OCI-LY3 (cell line): ENCODE measurements around the gene RFX3.

Source experiments
- H2AFZ ChIP-seq: fragments of 200-600, 300-600 bp; shearing (Covaris generic); 2 replicates; pipeline ENCODE4 v1.6.0; 2014; ENCODE audit warnings: antibody characterized with exemption, low read depth, low read length
- H3K27ac ChIP-seq: fragments of 200-600, 300-600 bp; sonication (generic); 2 replicates; pipeline ENCODE4 v1.5.1; 2014; ENCODE audit warnings: mild to moderate bottlenecking, low read length, moderate library complexity, mixed read lengths
- H3K27me3 ChIP-seq: fragments of 200-600, 300-600 bp; sonication (generic); 2 replicates; pipeline ENCODE4 v1.6.1; 2014; ENCODE audit warnings: low read depth, low read length, mixed read lengths
- H3K36me3 ChIP-seq: fragments of 200-600, 300-600 bp; sonication (generic); replicated peaks from 2 replicates; pipeline ENCODE3; 2014; ENCODE audit warnings: low read depth, low read length, mixed read lengths
- H3K4me1 ChIP-seq: fragments of 300-600, 200-600 bp; sonication (generic); 2 replicates; pipeline ENCODE4 v1.6.1; 2014; ENCODE audit warnings: low read length, mixed read lengths
- H3K4me2 ChIP-seq: fragments of 200-600, 300-600 bp; sonication (generic); 2 replicates; pipeline ENCODE4 v1.6.1; 2014; ENCODE audit warnings: low read length, mixed read lengths
- H3K4me3 ChIP-seq: fragments of 300-600, 200-600 bp; sonication (generic); 2 replicates; pipeline ENCODE4 v1.5.1; 2014; ENCODE audit warnings: antibody characterized with exemption, mild to moderate bottlenecking, low read length, moderate library complexity
- H3K79me2 ChIP-seq: fragments of 300-600, 200-600 bp; shearing (Covaris generic); 2 replicates; pipeline ENCODE4 v1.6.1; 2014; ENCODE audit warnings: mild to moderate bottlenecking, low read length, mixed read lengths
- H3K9ac ChIP-seq: fragments of 300-600, 200-600 bp; shearing (Covaris generic); 2 replicates; pipeline ENCODE4 v1.6.0; 2014; ENCODE audit warnings: mild to moderate bottlenecking, low read length, moderate library complexity
- H3K9me3 ChIP-seq: fragments of 200-600, 300-600 bp; shearing (Covaris generic); 2 replicates; pipeline ENCODE4 v1.6.1; 2014; ENCODE audit warnings: low read length, mixed read lengths; ENCODE audit not compliant: insufficient read depth
- H4K20me1 ChIP-seq: fragments of 200-600, 300-600 bp; sonication (generic); 2 replicates; pipeline ENCODE4 v1.6.1; 2016; ENCODE audit warnings: low read length, mixed read lengths; ENCODE audit not compliant: insufficient read depth
- CTCF ChIP-seq: fragments of 200-600, 300-600 bp; sonication (generic); IDR thresholded peaks from 2 replicates; pipeline ENCODE4 v1.5.1; 2014; ENCODE audit warnings: antibody characterized with exemption, low read length, low read depth
- EZH2phosphoT487 ChIP-seq: fragments of 200-600 bp; shearing (Covaris generic); IDR thresholded peaks from 2 replicates; pipeline ENCODE4 v1.6.1; 2018; ENCODE audit warnings: antibody characterized with exemption, mixed run types, low read depth

The RFX3 gene

GRCh38 chr9:3337515-3338225 is 188.1 kb downstream of the RFX3 start:
- no peak overlapping the region for H3K9ac ChIP-seq
- no peaks in the 10 kb centered on the region for H3K36me3 ChIP-seq
- no peaks in the 10 kb centered on the region for H3K79me2 ChIP-seq
- TF ChIP-seq CTCF = no peak
- no peak overlapping the region for H2AFZ ChIP-seq
- H3K4me2 ChIP-seq = no peak overlapping the region
- H3K27me3 ChIP-seq = no peaks in the 10 kb centered on the region
- H3K4me1 ChIP-seq = no peaks in the 10 kb centered on the region
- H3K9me3 ChIP-seq = no peaks in the 10 kb centered on the region
- no peak overlapping the region for H3K4me3 ChIP-seq
- no peaks in the 10 kb centered on the region for H4K20me1 ChIP-seq
- H3K27ac ChIP-seq = no peak overlapping the region

- H3K27ac ChIP-seq = no peak overlapping the region
- no peak overlapping the region for H3K4me2 ChIP-seq
- H3K9ac ChIP-seq = no peak overlapping the region
- no peak overlapping the region for H2AFZ ChIP-seq
- no peaks in the 10 kb centered on the region for H4K20me1 ChIP-seq
- no peaks in the 10 kb centered on the region for H3K4me1 ChIP-seq
- H3K9me3 ChIP-seq = no peaks in the 10 kb centered on the region
- no peaks in the 10 kb centered on the region for H3K79me2 ChIP-seq
- H3K36me3 ChIP-seq = no peaks in the 10 kb centered on the region
- TF ChIP-seq EZH2phosphoT487 (no peak), CTCF (no peak)
- H3K27me3 ChIP-seq = no peaks in the 10 kb centered on the region
- no peak overlapping the region for H3K4me3 ChIP-seq
These were observed 188.8 kb downstream of the RFX3 start for GRCh38 chr9:3336951-3337350.

- Histone ChIP-seq H2AFZ (no peak overlapping the region), H3K27ac (no peak overlapping the region), H3K27me3 (no peaks in the 10 kb centered on the region), H3K36me3 (no peaks in the 10 kb centered on the region), H3K79me2 (no peaks in the 10 kb centered on the region), H3K4me1 (no peaks in the 10 kb centered on the region; the same call in 1 of the 2 replicates), H3K9ac (no peak overlapping the region), H3K4me3 (no peak overlapping the region), H3K9me3 (no peaks in the 10 kb centered on the region), H3K4me2 (no peak overlapping the region), H4K20me1 (no peaks in the 10 kb centered on the region)
- TF ChIP-seq EZH2phosphoT487 (no peak), CTCF (no peak)
These were observed 193.0 kb downstream of the RFX3 start for GRCh38 chr9:3332802-3333201.

- peak; percentile 70 for TF ChIP-seq CTCF
- no peak for TF ChIP-seq EZH2phosphoT487
- no peaks in the 10 kb centered on the region for H4K20me1 ChIP-seq
- H2AFZ ChIP-seq = no peak overlapping the region
- peaks cover 5% of the 10 kb centered on the region for H3K4me1 ChIP-seq
- H3K27ac ChIP-seq = no peak overlapping the region
- H3K9ac ChIP-seq = no peak overlapping the region
- no peaks in the 10 kb centered on the region for H3K36me3 ChIP-seq
- no peak overlapping the region for H3K4me2 ChIP-seq
- H3K4me3 ChIP-seq = no peak overlapping the region
- no peaks in the 10 kb centered on the region for H3K27me3 ChIP-seq
- H3K9me3 ChIP-seq = no peaks in the 10 kb centered on the region
- H3K79me2 ChIP-seq = no peaks in the 10 kb centered on the region
These were observed 194.0 kb downstream of the RFX3 start for GRCh38 chr9:3331801-3332200.
